Measurements from ENCODE around the gene DBF4B. TPM values are rescaled to one million over a fixed set of nuclear protein-coding genes. Genes with fewer than 3 reads are reported as not detected.
A peak's percentile ranks its signal among the peaks of the same experiment; 100 is the strongest.

DBF4B gene
- total and polyA plus RNA-seq, 2 of the 13 experiments (the other 11 are each of a cell fraction or from before 2014, with no cell fraction given): 11.7 to 13.2 TPM

DNA sequence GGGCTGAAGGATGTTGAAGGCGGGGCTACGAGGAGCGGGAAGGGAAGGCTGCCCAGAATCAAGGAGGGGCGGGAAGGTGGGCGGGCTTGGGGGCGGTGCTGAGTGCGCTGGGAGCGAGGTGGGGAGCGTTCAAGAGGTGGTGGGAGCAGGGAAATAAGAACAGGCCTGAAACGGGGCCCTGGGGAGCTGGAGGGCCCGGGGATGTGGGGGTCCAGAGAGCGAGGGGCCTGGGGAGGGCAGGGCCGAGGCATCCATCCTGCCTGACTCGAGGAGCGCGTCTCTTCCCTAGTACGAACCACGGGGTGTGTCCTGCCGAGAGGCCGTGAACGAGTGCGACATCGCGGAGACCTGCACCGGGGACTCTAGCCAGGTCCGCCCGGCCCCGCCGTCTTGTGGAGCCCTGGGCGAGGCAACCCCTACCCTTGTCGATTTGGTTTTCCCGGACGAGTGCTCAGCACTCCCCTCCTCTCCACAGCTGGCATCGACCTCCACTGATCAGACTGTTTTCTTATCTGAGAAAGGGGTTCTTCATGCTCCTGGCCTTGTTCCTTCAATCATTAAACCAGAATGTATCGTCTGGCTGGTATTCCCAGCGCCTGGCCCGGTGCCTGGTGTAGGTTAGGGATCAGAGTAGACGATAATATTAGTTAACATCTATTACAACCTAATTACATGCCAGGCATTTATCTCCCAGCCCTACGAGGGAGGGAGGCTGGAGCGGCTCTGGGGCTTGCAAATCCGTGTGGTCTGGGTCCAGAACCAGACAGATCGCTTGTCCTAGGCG is 67.6 kb downstream of the DBF4B start (continued):
- TF ChIP-seq SP1 (IDR thresholded peaks at IDR 0.05) (no peak), SP1 (CRISPR knock-in tag; IDR thresholded peaks at IDR 0.05) (no peak), ZNF274 (CRISPR knock-in tag; IDR thresholded peaks at IDR 0.05) (no peak), NR2F2 (IDR thresholded peaks at IDR 0.05; ENCODE audit: borderline replicate concordance, low read depth) (no peak), NFE2L2 (IDR thresholded peaks at IDR 0.05; ENCODE audit: low read length) (no peak), MXD4 (CRISPR knock-in tag; IDR thresholded peaks at IDR 0.05) (no peak; the same call in 1 of the 2 replicates), ZBTB20 (CRISPR knock-in tag; IDR thresholded peaks at IDR 0.05; ENCODE audit: borderline replicate concordance, low read depth) (no peak), ZNF33A (CRISPR knock-in tag; IDR thresholded peaks at IDR 0.05; ENCODE audit: borderline replicate concordance) (no peak), CBX2 (IDR thresholded peaks at IDR 0.05; ENCODE audit: low read depth, low read length) (no peak), CBX2 (CRISPR knock-in tag; IDR thresholded peaks at IDR 0.05; ENCODE audit: low read depth) (no peak), ZNF468 (CRISPR knock-in tag; IDR thresholded peaks at IDR 0.05) (no peak), ZNF496 (CRISPR knock-in tag; IDR thresholded peaks at IDR 0.05; ENCODE audit: insufficient replicate concordance) (no peak), WIZ (CRISPR knock-in tag; IDR thresholded peaks at IDR 0.05) (no peak), TBP (CRISPR knock-in tag; IDR thresholded peaks at IDR 0.05) (no peak), ZNF44 (CRISPR knock-in tag; IDR thresholded peaks at IDR 0.05) (no peak), CBX1 (IDR thresholded peaks at IDR 0.05; ENCODE audit: low read depth) (no peak), ZNF703 (CRISPR knock-in tag; IDR thresholded peaks at IDR 0.05; ENCODE audit: borderline replicate concordance) (no peak), BRD4 (CRISPR knock-in tag; IDR thresholded peaks at IDR 0.05) (no peak)
- TF ChIP-seq, protein P1, sequence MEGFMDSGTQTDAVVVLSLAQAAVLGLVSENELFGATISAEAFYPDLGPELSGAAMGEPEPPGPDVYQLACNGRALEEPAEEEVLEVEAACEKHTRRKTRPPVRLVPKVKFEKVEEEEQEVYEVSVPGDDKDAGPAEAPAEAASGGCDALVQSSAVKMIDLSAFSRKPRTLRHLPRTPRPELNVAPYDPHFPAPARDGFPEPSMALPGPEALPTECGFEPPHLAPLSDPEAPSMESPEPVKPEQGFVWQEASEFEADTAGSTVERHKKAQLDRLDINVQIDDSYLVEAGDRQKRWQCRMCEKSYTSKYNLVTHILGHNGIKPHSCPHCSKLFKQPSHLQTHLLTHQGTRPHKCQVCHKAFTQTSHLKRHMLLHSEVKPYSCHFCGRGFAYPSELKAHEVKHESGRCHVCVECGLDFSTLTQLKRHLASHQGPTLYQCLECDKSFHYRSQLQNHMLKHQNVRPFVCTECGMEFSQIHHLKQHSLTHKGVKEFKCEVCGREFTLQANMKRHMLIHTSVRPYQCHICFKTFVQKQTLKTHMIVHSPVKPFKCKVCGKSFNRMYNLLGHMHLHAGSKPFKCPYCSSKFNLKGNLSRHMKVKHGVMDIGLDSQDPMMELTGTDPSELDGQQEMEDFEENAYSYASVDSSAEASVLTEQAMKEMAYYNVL (CRISPR knock-in tag; IDR thresholded peaks at IDR 0.05; ENCODE audit: borderline replicate concordance): 0 out of 2 replicates have a peak, but pooled peaks have one; percentile 9
- TF ChIP-seq, protein P2, sequence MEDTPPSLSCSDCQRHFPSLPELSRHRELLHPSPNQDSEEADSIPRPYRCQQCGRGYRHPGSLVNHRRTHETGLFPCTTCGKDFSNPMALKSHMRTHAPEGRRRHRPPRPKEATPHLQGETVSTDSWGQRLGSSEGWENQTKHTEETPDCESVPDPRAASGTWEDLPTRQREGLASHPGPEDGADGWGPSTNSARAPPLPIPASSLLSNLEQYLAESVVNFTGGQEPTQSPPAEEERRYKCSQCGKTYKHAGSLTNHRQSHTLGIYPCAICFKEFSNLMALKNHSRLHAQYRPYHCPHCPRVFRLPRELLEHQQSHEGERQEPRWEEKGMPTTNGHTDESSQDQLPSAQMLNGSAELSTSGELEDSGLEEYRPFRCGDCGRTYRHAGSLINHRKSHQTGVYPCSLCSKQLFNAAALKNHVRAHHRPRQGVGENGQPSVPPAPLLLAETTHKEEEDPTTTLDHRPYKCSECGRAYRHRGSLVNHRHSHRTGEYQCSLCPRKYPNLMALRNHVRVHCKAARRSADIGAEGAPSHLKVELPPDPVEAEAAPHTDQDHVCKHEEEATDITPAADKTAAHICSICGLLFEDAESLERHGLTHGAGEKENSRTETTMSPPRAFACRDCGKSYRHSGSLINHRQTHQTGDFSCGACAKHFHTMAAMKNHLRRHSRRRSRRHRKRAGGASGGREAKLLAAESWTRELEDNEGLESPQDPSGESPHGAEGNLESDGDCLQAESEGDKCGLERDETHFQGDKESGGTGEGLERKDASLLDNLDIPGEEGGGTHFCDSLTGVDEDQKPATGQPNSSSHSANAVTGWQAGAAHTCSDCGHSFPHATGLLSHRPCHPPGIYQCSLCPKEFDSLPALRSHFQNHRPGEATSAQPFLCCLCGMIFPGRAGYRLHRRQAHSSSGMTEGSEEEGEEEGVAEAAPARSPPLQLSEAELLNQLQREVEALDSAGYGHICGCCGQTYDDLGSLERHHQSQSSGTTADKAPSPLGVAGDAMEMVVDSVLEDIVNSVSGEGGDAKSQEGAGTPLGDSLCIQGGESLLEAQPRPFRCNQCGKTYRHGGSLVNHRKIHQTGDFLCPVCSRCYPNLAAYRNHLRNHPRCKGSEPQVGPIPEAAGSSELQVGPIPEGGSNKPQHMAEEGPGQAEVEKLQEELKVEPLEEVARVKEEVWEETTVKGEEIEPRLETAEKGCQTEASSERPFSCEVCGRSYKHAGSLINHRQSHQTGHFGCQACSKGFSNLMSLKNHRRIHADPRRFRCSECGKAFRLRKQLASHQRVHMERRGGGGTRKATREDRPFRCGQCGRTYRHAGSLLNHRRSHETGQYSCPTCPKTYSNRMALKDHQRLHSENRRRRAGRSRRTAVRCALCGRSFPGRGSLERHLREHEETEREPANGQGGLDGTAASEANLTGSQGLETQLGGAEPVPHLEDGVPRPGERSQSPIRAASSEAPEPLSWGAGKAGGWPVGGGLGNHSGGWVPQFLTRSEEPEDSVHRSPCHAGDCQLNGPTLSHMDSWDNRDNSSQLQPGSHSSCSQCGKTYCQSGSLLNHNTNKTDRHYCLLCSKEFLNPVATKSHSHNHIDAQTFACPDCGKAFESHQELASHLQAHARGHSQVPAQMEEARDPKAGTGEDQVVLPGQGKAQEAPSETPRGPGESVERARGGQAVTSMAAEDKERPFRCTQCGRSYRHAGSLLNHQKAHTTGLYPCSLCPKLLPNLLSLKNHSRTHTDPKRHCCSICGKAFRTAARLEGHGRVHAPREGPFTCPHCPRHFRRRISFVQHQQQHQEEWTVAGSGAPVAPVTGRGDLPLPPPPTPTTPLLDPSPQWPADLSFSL (CRISPR knock-in tag; IDR thresholded peaks at IDR 0.05): no peak
- TF ChIP-seq, protein P3, sequence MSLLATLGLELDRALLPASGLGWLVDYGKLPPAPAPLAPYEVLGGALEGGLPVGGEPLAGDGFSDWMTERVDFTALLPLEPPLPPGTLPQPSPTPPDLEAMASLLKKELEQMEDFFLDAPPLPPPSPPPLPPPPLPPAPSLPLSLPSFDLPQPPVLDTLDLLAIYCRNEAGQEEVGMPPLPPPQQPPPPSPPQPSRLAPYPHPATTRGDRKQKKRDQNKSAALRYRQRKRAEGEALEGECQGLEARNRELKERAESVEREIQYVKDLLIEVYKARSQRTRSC (CRISPR knock-in tag; IDR thresholded peaks at IDR 0.05; ENCODE audit: low read depth): no peak
- TF ChIP-seq, protein P4, sequence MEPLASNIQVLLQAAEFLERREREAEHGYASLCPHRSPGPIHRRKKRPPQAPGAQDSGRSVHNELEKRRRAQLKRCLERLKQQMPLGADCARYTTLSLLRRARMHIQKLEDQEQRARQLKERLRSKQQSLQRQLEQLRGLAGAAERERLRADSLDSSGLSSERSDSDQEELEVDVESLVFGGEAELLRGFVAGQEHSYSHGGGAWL (CRISPR knock-in tag; IDR thresholded peaks at IDR 0.05): no peak

Measured in HepG2 (cell line).